Measurements from ENCODE around the gene OLIG1.

- no peak for TF ChIP-seq HDGF (IDR thresholded peaks at IDR 0.05)
- TF ChIP-seq ATF3 (IDR thresholded peaks at IDR 0.05; ENCODE audit: borderline replicate concordance, extremely low read depth, low read depth, low read length) = no peak
- TF ChIP-seq, protein P1, sequence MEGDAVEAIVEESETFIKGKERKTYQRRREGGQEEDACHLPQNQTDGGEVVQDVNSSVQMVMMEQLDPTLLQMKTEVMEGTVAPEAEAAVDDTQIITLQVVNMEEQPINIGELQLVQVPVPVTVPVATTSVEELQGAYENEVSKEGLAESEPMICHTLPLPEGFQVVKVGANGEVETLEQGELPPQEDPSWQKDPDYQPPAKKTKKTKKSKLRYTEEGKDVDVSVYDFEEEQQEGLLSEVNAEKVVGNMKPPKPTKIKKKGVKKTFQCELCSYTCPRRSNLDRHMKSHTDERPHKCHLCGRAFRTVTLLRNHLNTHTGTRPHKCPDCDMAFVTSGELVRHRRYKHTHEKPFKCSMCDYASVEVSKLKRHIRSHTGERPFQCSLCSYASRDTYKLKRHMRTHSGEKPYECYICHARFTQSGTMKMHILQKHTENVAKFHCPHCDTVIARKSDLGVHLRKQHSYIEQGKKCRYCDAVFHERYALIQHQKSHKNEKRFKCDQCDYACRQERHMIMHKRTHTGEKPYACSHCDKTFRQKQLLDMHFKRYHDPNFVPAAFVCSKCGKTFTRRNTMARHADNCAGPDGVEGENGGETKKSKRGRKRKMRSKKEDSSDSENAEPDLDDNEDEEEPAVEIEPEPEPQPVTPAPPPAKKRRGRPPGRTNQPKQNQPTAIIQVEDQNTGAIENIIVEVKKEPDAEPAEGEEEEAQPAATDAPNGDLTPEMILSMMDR (IDR thresholded peaks at IDR 0.05 in 2 of 3, conservative IDR thresholded peaks at IDR 0.05 in 1 of 3; ENCODE audit: control insufficient read depth in 2 of 3, extremely low read depth in 1 of 3, insufficient read depth in 1 of 3, low read depth in 3 of 3, low read length in 3 of 3) = no peak
- TF ChIP-seq, protein P2, sequence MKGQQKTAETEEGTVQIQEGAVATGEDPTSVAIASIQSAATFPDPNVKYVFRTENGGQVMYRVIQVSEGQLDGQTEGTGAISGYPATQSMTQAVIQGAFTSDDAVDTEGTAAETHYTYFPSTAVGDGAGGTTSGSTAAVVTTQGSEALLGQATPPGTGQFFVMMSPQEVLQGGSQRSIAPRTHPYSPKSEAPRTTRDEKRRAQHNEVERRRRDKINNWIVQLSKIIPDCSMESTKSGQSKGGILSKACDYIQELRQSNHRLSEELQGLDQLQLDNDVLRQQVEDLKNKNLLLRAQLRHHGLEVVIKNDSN (IDR thresholded peaks at IDR 0.05; ENCODE audit: borderline replicate concordance, extremely low read length, insufficient read depth, low read depth, low read length) = no peak
- no peak for TF ChIP-seq CHD2 (IDR thresholded peaks at IDR 0.05; ENCODE audit: borderline replicate concordance, low read depth, low read length)
Measured at GRCh38 chr21:33117101-33117888, 47.4 kb downstream of the OLIG1 start.
